Smooth muscle cell (in vitro differentiated cells): ENCODE measurements around the gene SFTA2. TPM values are rescaled to one million over a fixed set of nuclear protein-coding genes. Genes with fewer than 3 reads are reported as not detected.
A peak's percentile ranks its signal among the peaks of the same experiment; 100 is the strongest.

Experiments
- DNase-seq: peaks from one replicate; lab custom pipeline; 2025; ENCODE audit not compliant: unreplicated experiment; lab: John Stamatoyannopoulos, UW
- H2AFZ ChIP-seq: fragments of 200-600 bp; sonication (generic); 2 replicates; pipeline ENCODE4 v1.6.0; 2016; ENCODE audit warnings: antibody characterized with exemption, low read depth, mild to moderate bottlenecking
- H3F3A ChIP-seq: fragments of 200-600 bp; sonication (generic); 2 replicates; pipeline ENCODE4 v1.6.0; 2017; ENCODE audit warnings: antibody characterized with exemption, low read depth
- H3K27ac ChIP-seq: fragments of 200-600 bp; sonication (generic); 2 replicates; pipeline ENCODE4 v1.5.1; 2016; ENCODE audit warnings: low read depth, mild to moderate bottlenecking
- H3K27me3 ChIP-seq: fragments of 200-600 bp; sonication (generic); 2 replicates; pipeline ENCODE4 v1.6.1; 2016; ENCODE audit warnings: low read depth, mild to moderate bottlenecking
- H3K36me3 ChIP-seq: fragments of 200-600 bp; sonication (generic); 2 replicates; pipeline ENCODE4 v1.5.1; 2016; ENCODE audit warnings: low read depth
- H3K4me1 ChIP-seq: fragments of 200-600 bp; sonication (generic); 2 replicates; pipeline ENCODE4 v1.5.1; 2016; ENCODE audit warnings: low read depth
- H3K4me2 ChIP-seq: fragments of 200-600 bp; sonication (generic); 2 replicates; pipeline ENCODE4 v1.6.0; 2016; ENCODE audit warnings: mild to moderate bottlenecking
- H3K4me3 ChIP-seq: fragments of 200-600 bp; sonication (generic); 2 replicates; pipeline ENCODE4 v1.5.1; 2016; ENCODE audit warnings: mild to moderate bottlenecking
- H3K79me2 ChIP-seq: fragments of 200-600 bp; sonication (generic); 2 replicates; pipeline ENCODE4 v1.6.0; 2016; ENCODE audit warnings: low read depth, mild to moderate bottlenecking
- H3K9ac ChIP-seq: fragments of 200-600 bp; sonication (generic); 2 replicates; pipeline ENCODE4 v1.6.0; 2016; ENCODE audit warnings: low read depth
- H3K9me3 ChIP-seq: fragments of 200-600 bp; sonication (generic); replicated peaks from 2 replicates; pipeline ENCODE4 v1.5.1; 2016; ENCODE audit warnings: low read depth
- H4K20me1 ChIP-seq: fragments of 200-600 bp; sonication (generic); 2 replicates; pipeline ENCODE4 v1.6.0; 2016; ENCODE audit warnings: low read depth
- CTCF ChIP-seq: fragments of 200-600 bp; sonication (generic); IDR thresholded peaks from 2 replicates; pipeline ENCODE4 v1.5.1; 2017; ENCODE audit warnings: borderline replicate concordance, mild to moderate bottlenecking, antibody characterized with exemption; ENCODE audit not compliant: insufficient read depth, poor library complexity, severe bottlenecking
- WGBS: methylation state at CpG from one replicate; pipeline ENCODE4 v1.1.7; 2016; ENCODE audit warnings: low lambda C conversion rate; 5-methylcytosine and 5-hydroxymethylcytosine counted together
- polyA plus RNA-seq: library from polyadenylated mRNA; unstranded; fragments of >200 nt; fragmentation: Nextera tagmentation; extraction: Ambion mirVana; gene quantifications from 2 replicates; pipeline ENCODE4 v1.2.1, GENCODE V29; 2016
- total RNA-seq: library from RNA; depleted of rRNA; stranded (reverse); fragments of >200 nt; gene quantifications from 2 replicates; pipeline ENCODE4 v1.2.3, GENCODE V29; 2014

The SFTA2 gene
- total and polyA plus RNA-seq, 2 experiments from 2014 or later: not detected

- H3K4me3 ChIP-seq: peak overlapping the region; percentile 46
- TF ChIP-seq CTCF: no peak
Measured at GRCh38 chr6:30914854-30915590, 16.9 kb downstream of the SFTA2 start.

GRCh38 chr6:30914076-30914853, 17.7 kb downstream of the SFTA2 start, which contains the start of gene VARS2:
Gene VARS2 (plus strand): TSS chr6:30914238. CDS start chr6:30914837, 599 bp downstream.
- H3K27me3 ChIP-seq: no peaks in the 10 kb centered on the region
- peaks cover 9% of the 10 kb centered on the region for H3F3A ChIP-seq
- no peaks in the 10 kb centered on the region for H3K36me3 ChIP-seq
- H3K4me3 ChIP-seq: peak within 1 kb of the TSS; percentile 46
- peaks cover 4% of the 10 kb centered on the region for H3K79me2 ChIP-seq
- WGBS: 4% methylated on average over 44 of the region's 52 CpGs
- peak; percentile 31 for TF ChIP-seq CTCF
- no peaks in the 10 kb centered on the region for H3K9me3 ChIP-seq
- peak within 1 kb of the TSS; percentile 37 for H3K27ac ChIP-seq
- peak within 1 kb of the TSS; percentile 49 for H3K9ac ChIP-seq
- H3K4me2 ChIP-seq: peak within 1 kb of the TSS; percentile 85
- peaks cover 12% of the 10 kb centered on the region for H3K4me1 ChIP-seq
- no peaks in the 10 kb centered on the region for H4K20me1 ChIP-seq
- DNase-seq: peak; percentile 81
- peak within 1 kb of the TSS; percentile 64 for H2AFZ ChIP-seq

More at GRCh38 chr6:30914854-30915590, 16.9 kb downstream of the SFTA2 start:
- peak overlapping the region; percentile 85 for H3K4me2 ChIP-seq
- no peaks in the 10 kb centered on the region for H3K79me2 ChIP-seq
- no peaks in the 10 kb centered on the region for H3K36me3 ChIP-seq
- no peak for DNase-seq
- no peak overlapping the region for H2AFZ ChIP-seq
- no peaks in the 10 kb centered on the region for H4K20me1 ChIP-seq
- H3K4me1 ChIP-seq: peaks cover 12% of the 10 kb centered on the region
- no peaks in the 10 kb centered on the region for H3K9me3 ChIP-seq
- WGBS: 75% methylated on average over 17 of the region's 17 CpGs
- no peak overlapping the region for H3K9ac ChIP-seq
- peaks cover 9% of the 10 kb centered on the region for H3F3A ChIP-seq
- no peaks in the 10 kb centered on the region for H3K27me3 ChIP-seq
- peak overlapping the region; percentile 22 for H3K27ac ChIP-seq

- H3K27ac ChIP-seq: peak overlapping the region; percentile 37
- H3K79me2 ChIP-seq: peaks cover 9% of the 10 kb centered on the region
- DNase-seq: no peak
- no peaks in the 10 kb centered on the region for H4K20me1 ChIP-seq
- no peaks in the 10 kb centered on the region for H3K27me3 ChIP-seq
- peak overlapping the region; percentile 46 for H3K4me3 ChIP-seq
- peaks cover 9% of the 10 kb centered on the region for H3F3A ChIP-seq
- no peak for TF ChIP-seq CTCF
- peak overlapping the region; percentile 64 for H2AFZ ChIP-seq
- 12% methylated on average over 31 of the region's 31 CpGs for WGBS
- H3K4me2 ChIP-seq: peak overlapping the region; percentile 85
- no peaks in the 10 kb centered on the region for H3K9me3 ChIP-seq
- no peaks in the 10 kb centered on the region for H3K36me3 ChIP-seq
- peaks cover 15% of the 10 kb centered on the region for H3K4me1 ChIP-seq
- H3K9ac ChIP-seq: no peak overlapping the region
Measured at GRCh38 chr6:30913721-30914075, 18.3 kb downstream of the SFTA2 start.
